Measurements from ENCODE around the gene MAP3K7. TPM values are rescaled to one million over a fixed set of nuclear protein-coding genes. Genes with fewer than 3 reads are reported as not detected.

Gene MAP3K7
- total RNA-seq, 1 experiment from 2014 or later: 26.6 TPM

DNA sequence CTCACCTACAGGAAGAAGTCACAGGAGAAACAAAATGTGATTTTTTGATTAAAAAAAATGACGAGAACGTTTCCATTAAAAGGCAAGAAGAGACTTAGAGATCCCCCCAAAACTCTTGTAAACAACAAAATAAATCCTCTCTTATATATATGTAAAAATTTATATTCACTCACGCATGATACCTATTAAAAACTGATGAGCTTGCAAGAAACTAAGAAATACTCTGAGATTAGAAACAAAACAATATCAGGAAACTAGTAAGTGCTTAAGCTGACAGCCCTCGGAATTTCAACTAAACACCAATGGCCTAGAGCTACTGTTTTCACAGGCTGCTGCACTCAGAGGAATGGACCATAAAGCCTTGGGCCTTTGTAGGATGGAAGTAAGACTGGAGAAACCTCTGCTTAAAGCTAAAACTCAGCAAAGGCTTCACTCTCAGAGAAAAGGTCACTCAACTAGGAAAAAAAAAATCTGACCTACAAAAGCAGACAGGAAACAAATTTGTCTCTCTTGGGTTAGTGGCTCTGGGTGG, 63.0 kb downstream of the MAP3K7 start:
- Histone ChIP-seq H2AFZ (ENCODE audit: low read depth, low read length, poor library complexity, severe bottlenecking) (no peak overlapping the region), H3K4me1 (ENCODE audit: control insufficient read depth in 1 of 2, insufficient read depth in 2 of 2, low read length in 2 of 2) (no peaks in the 10 kb centered on the region), H3K9ac (ENCODE audit: low read length) (no peak overlapping the region), H3K4me3 (replicated peaks in 1 of 2; ENCODE audit: low read depth in 1 of 2, low read length in 2 of 2) (no peak overlapping the region), H3K79me2 (ENCODE audit: insufficient read depth, low read length) (no peaks in the 10 kb centered on the region), H3K27ac (ENCODE audit: low read depth, low read length) (no peak overlapping the region), H3K27me3 (ENCODE audit: insufficient read depth, low read length) (no peaks in the 10 kb centered on the region), H3K36me3 (ENCODE audit: control insufficient read depth in 1 of 2, insufficient read depth in 2 of 2, low read length in 2 of 2) (peaks cover 0 to 8% of the 10 kb centered on the region in 2 experiments; a peak in 1 of 4 replicates), H3K9me3 (ENCODE audit: control insufficient read depth in 1 of 2, insufficient read depth in 1 of 2, low read depth in 1 of 2, low read length in 2 of 2) (no peaks in the 10 kb centered on the region), H3K4me2 (ENCODE audit: low read length) (no peak overlapping the region), H3K9me2 (ENCODE audit: insufficient read depth) (no peaks in the 10 kb centered on the region), H4K20me1 (ENCODE audit: insufficient read depth) (no peaks in the 10 kb centered on the region)
- ATAC-seq (no peak), DNase-seq (ENCODE audit: low read depth, low spot score) (no peak)
- no TSS peak for BruUV-seq (replicated peaks)
- ChIA-PET CTCF (no interaction called here), RAD21 (ENCODE audit: low non-redundant PET in 1 of 2, low total read pairs in 2 of 2, uncharacterized antibody in 2 of 2, unreplicated experiment in 2 of 2) (no interaction called here), POLR2A (no interaction called here)
- intact Hi-C loops (cut with micrococcal nuclease): no loop called here
- TF ChIP-seq EZH2 (IDR thresholded peaks at IDR 0.05) (no peak), CBX3 (IDR thresholded peaks at IDR 0.05; ENCODE audit: low read depth) (no peak), EGR1 (IDR thresholded peaks at IDR 0.05; ENCODE audit: low read depth) (no peak), CEBPB (IDR thresholded peaks at IDR 0.05; ENCODE audit: low read depth) (no peak)
- TF ChIP-seq, protein P1, sequence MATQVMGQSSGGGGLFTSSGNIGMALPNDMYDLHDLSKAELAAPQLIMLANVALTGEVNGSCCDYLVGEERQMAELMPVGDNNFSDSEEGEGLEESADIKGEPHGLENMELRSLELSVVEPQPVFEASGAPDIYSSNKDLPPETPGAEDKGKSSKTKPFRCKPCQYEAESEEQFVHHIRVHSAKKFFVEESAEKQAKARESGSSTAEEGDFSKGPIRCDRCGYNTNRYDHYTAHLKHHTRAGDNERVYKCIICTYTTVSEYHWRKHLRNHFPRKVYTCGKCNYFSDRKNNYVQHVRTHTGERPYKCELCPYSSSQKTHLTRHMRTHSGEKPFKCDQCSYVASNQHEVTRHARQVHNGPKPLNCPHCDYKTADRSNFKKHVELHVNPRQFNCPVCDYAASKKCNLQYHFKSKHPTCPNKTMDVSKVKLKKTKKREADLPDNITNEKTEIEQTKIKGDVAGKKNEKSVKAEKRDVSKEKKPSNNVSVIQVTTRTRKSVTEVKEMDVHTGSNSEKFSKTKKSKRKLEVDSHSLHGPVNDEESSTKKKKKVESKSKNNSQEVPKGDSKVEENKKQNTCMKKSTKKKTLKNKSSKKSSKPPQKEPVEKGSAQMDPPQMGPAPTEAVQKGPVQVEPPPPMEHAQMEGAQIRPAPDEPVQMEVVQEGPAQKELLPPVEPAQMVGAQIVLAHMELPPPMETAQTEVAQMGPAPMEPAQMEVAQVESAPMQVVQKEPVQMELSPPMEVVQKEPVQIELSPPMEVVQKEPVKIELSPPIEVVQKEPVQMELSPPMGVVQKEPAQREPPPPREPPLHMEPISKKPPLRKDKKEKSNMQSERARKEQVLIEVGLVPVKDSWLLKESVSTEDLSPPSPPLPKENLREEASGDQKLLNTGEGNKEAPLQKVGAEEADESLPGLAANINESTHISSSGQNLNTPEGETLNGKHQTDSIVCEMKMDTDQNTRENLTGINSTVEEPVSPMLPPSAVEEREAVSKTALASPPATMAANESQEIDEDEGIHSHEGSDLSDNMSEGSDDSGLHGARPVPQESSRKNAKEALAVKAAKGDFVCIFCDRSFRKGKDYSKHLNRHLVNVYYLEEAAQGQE (IDR thresholded peaks at IDR 0.05; ENCODE audit: low read depth): no peak

DNA sequence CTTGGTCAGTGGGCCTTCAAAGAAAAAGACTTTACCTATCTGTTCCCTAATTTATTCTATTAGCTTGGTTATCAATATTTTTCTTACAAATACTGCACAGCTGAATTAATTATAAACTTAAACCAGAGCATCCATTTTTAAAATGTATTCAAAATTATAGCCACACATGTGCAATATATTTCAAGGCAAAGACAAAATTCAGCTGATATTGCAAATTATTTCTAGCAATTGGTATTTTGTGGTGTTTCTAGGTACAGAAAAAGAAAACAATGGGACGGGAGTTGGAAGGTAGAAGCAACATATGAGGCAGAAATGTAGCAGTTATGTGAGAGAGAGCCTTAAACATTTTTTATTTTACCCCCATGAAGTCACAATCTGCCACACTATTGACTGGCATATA, 64.9 kb downstream of the MAP3K7 start:
- no peak for DNase-seq (ENCODE audit: low read depth, low spot score)
- Histone ChIP-seq H3K36me3 (ENCODE audit: control insufficient read depth in 1 of 2, insufficient read depth in 2 of 2, low read length in 2 of 2) (peaks cover 0 to 11% of the 10 kb centered on the region in 2 experiments; a peak in 1 of 4 replicates), H3K79me2 (ENCODE audit: insufficient read depth, low read length) (no peaks in the 10 kb centered on the region), H3K27me3 (ENCODE audit: insufficient read depth, low read length) (no peaks in the 10 kb centered on the region), H4K20me1 (ENCODE audit: insufficient read depth) (no peaks in the 10 kb centered on the region), H3K4me1 (ENCODE audit: control insufficient read depth in 1 of 2, insufficient read depth in 2 of 2, low read length in 2 of 2) (no peaks in the 10 kb centered on the region), H3K9me2 (ENCODE audit: insufficient read depth) (no peaks in the 10 kb centered on the region), H3K4me3 (replicated peaks in 1 of 2; ENCODE audit: low read depth in 1 of 2, low read length in 2 of 2) (no peak overlapping the region), H3K9me3 (ENCODE audit: control insufficient read depth in 1 of 2, insufficient read depth in 1 of 2, low read depth in 1 of 2, low read length in 2 of 2) (no peaks in the 10 kb centered on the region), H3K4me2 (ENCODE audit: low read length) (no peak overlapping the region), H3K9ac (ENCODE audit: low read length) (no peak overlapping the region), H3K27ac (ENCODE audit: low read depth, low read length) (no peak overlapping the region), H2AFZ (ENCODE audit: low read depth, low read length, poor library complexity, severe bottlenecking) (no peak overlapping the region)
- CTCF ChIA-PET: no interaction called here
- TF ChIP-seq, protein P1 (IDR thresholded peaks at IDR 0.05; ENCODE audit: low read depth): no peak
- no peak for TF ChIP-seq SP1 (IDR thresholded peaks at IDR 0.05; ENCODE audit: low read depth)
- no peak for TF ChIP-seq CEBPB (IDR thresholded peaks at IDR 0.05; ENCODE audit: low read depth)
- no peak for TF ChIP-seq SRF (IDR thresholded peaks at IDR 0.05; ENCODE audit: low read depth)
- no peak for TF ChIP-seq EZH2phosphoT487 (IDR thresholded peaks at IDR 0.05; ENCODE audit: borderline replicate concordance)
- TF ChIP-seq POLR2A (IDR thresholded peaks at IDR 0.05; ENCODE audit: borderline replicate concordance, extremely low read depth, insufficient read depth, insufficient read length): no peak
- no peak for TF ChIP-seq SIN3A (IDR thresholded peaks at IDR 0.05; ENCODE audit: low read depth)
- TF ChIP-seq ZFX (IDR thresholded peaks at IDR 0.05): no peak
- TF ChIP-seq YY1 (IDR thresholded peaks at IDR 0.05; ENCODE audit: extremely low read depth, insufficient replicate concordance, low read depth, low read length): no peak
- no peak for TF ChIP-seq EGR1 (IDR thresholded peaks at IDR 0.05; ENCODE audit: low read depth)
- TF ChIP-seq TCF7L2 (IDR thresholded peaks at IDR 0.05; ENCODE audit: borderline replicate concordance, extremely low read depth, insufficient read depth, insufficient read length): no peak
- TF ChIP-seq ELF1 (IDR thresholded peaks at IDR 0.05; ENCODE audit: borderline replicate concordance, low read depth): no peak
- POLR2A ChIA-PET: no interaction called here
- intact Hi-C loops (cut with micrococcal nuclease): no loop called here
- BruUV-seq (replicated peaks): no TSS peak
- ATAC-seq: no peak
- RAD21 ChIA-PET (ENCODE audit: low non-redundant PET in 1 of 2, low total read pairs in 2 of 2, uncharacterized antibody in 2 of 2, unreplicated experiment in 2 of 2): no interaction called here

All from HCT116 (cell line).